Right lobe of liver (tissue), 4 donors: ENCODE data around the gene SNRNP27.

ENCODE experiments used
- POLR2A ChIP-seq: fragments of 450-650 bp; IDR thresholded peaks from one replicate; pipeline ENCODE4 v1.6.1; 2017; ENCODE audit warnings: antibody characterized with exemption, mild to moderate bottlenecking
- TF ChIP-seq, protein P1 (sequence below), 4 donors: fragments of 200-600 bp in 3 of 4; fragments of 450-650 bp in 1 of 4; IDR thresholded peaks; one replicate each; pipeline versions ENCODE4 v1.5.1 to v1.8.0; 2016 to 2022; ENCODE audit warnings: antibody characterized with exemption in 4 of 4, mild to moderate bottlenecking in 2 of 4
- donor health status: DM: no; HTN: no; CAD: no.
- donor health status: DM: no; HTN: no; CAD: no.
- donor health status: DM: no; HTN: yes; CAD: no.

DNA sequence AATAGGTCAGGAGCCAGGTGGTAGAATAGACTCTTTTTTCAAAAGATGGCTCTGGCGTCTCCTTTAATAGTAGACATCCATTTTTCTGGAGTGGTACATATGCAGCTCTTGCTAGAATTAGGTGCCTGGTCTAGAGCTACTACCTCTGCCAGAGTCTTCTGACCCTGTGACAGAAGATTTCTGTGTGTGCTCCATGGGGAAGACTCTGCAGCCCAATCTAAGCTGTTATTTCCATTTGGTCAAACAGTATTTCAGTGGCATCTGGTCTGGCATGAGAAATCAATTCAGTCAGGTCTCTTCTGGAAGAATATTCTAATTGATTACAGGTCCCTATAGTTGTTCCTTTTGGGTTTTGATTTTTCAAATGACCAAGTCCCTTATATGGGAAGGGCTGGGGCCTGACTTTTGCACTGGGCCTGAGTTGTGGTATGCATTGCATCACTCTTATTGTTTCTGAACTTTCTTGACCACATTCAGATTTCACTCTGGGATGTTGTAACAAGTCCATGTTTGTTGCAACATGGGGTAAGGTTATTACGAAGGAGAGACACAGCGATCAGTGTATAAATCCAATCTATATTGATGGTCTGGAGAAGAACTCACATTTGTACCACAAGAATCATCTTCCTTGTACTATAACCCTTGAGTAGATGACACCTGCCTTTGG is 33.2 kb downstream of the SNRNP27 start:
- TF ChIP-seq POLR2A: no peak
- TF ChIP-seq, protein P1, sequence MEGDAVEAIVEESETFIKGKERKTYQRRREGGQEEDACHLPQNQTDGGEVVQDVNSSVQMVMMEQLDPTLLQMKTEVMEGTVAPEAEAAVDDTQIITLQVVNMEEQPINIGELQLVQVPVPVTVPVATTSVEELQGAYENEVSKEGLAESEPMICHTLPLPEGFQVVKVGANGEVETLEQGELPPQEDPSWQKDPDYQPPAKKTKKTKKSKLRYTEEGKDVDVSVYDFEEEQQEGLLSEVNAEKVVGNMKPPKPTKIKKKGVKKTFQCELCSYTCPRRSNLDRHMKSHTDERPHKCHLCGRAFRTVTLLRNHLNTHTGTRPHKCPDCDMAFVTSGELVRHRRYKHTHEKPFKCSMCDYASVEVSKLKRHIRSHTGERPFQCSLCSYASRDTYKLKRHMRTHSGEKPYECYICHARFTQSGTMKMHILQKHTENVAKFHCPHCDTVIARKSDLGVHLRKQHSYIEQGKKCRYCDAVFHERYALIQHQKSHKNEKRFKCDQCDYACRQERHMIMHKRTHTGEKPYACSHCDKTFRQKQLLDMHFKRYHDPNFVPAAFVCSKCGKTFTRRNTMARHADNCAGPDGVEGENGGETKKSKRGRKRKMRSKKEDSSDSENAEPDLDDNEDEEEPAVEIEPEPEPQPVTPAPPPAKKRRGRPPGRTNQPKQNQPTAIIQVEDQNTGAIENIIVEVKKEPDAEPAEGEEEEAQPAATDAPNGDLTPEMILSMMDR (IDR thresholded peaks at IDR 0.05): no peak
